Measurements from ENCODE around the gene MTCL1. TPM values are rescaled to one million over a fixed set of nuclear protein-coding genes. Genes with fewer than 3 reads are reported as not detected.

MTCL1 gene
- total RNA-seq, 2 donors from 2014 or later: 5.4 to 7.2 TPM

DNA sequence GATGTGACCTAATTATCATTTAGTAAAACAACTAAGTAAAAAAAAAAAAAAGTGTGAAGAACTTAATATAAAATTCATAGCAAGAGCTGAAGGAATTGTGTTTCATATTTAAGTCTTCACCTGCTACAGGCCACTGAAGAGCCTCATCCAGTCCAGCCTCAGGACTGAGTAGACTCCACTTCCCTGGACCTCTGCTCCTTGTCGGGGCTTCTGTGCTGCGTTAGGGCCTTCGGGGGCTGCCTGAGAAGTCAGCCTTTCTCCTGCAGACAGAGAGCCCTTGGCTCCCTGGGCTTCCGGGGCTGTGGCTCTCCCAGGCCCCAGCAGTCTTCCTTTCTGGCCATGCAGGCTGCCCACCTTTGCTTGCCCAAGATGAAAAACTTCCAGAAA lies 95.5 kb downstream of the MTCL1 start:
- H3K9me3 ChIP-seq: no peaks in the 10 kb centered on the region
- no peak overlapping the region for H3K4me3 ChIP-seq
- TF ChIP-seq, protein P1, sequence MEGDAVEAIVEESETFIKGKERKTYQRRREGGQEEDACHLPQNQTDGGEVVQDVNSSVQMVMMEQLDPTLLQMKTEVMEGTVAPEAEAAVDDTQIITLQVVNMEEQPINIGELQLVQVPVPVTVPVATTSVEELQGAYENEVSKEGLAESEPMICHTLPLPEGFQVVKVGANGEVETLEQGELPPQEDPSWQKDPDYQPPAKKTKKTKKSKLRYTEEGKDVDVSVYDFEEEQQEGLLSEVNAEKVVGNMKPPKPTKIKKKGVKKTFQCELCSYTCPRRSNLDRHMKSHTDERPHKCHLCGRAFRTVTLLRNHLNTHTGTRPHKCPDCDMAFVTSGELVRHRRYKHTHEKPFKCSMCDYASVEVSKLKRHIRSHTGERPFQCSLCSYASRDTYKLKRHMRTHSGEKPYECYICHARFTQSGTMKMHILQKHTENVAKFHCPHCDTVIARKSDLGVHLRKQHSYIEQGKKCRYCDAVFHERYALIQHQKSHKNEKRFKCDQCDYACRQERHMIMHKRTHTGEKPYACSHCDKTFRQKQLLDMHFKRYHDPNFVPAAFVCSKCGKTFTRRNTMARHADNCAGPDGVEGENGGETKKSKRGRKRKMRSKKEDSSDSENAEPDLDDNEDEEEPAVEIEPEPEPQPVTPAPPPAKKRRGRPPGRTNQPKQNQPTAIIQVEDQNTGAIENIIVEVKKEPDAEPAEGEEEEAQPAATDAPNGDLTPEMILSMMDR (IDR thresholded peaks at IDR 0.05): no peak
- no peaks in the 10 kb centered on the region for H3K27me3 ChIP-seq
- no peaks in the 10 kb centered on the region for H3K4me1 ChIP-seq
- no peaks in the 10 kb centered on the region for H3K36me3 ChIP-seq
- H3K27ac ChIP-seq: no peak overlapping the region
- no peak for DNase-seq (ENCODE audit: low spot score)

DNA sequence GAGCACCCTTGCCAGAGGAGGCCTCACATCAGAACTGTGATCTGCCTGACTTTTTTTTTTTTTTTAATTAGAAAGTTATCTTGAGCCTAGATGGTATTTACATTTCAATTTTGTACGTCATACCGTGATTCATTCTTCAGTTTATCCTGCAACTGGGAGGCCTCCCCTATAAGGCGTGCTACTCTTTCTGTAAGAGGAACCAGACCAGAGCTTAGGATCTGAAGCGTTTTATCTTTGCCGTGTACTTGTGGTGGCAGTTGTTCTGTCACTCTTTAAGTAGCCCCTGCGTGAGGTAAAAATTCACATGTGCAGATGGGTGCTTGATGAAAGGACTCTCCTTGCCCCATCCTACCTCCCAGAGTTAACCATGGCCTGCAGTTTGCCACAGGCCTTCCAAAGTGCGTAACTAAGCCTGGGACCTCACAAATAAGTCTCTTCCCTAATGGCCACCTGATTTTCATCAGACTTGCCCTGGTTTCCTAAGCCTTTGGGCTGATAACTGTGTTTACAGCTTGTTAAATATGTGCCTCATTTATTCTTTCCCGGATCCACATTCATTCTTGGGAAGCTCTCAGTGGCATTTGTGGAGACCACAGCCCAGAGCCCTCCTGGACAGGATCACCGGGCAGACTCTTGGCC lies 96.0 kb downstream of the MTCL1 start:
- Histone ChIP-seq H3K4me3 (no peak overlapping the region), H3K9me3 (no peaks in the 10 kb centered on the region), H3K36me3 (no peaks in the 10 kb centered on the region), H3K4me1 (no peaks in the 10 kb centered on the region), H3K27ac (no peak overlapping the region), H3K27me3 (no peaks in the 10 kb centered on the region)
- no peak for DNase-seq (ENCODE audit: low spot score)
- TF ChIP-seq, protein P1 (IDR thresholded peaks at IDR 0.05): no peak

DNA sequence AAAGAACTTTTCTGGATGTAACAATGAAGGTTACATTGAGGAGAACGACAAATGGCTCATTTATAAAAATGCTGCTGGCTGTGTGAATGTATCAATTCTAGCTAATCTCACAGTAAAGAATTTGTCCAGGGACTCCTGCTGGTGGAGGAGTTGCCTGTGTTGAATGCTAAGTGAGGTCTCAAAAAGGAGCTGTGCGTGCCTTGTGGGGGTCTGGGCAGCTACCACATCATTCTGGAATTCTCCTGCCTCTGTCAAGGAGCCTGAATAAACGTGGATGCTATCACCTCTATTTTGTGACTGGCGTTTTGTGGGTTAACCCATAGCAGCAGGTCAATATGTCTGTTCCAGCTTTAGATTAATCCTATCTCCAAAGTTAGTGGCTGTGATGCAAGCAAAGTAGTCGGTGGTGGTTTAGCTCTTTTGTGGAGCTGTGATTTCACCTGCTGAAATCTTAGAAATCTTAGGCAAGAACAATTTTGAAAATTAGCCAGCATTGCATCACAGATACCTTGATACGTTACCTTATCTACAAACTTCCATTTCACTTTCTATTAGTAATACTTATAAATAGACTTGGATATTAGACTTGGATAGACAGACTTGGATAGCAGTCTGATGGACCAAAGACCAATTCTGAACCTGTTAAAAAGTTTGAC lies 96.8 kb downstream of the MTCL1 start:
- H3K4me3 ChIP-seq: no peak overlapping the region
- no peaks in the 10 kb centered on the region for H3K9me3 ChIP-seq
- TF ChIP-seq, protein P1 (IDR thresholded peaks at IDR 0.05): no peak
- no peaks in the 10 kb centered on the region for H3K27me3 ChIP-seq
- H3K27ac ChIP-seq: no peak overlapping the region
- H3K36me3 ChIP-seq: no peaks in the 10 kb centered on the region
- no peaks in the 10 kb centered on the region for H3K4me1 ChIP-seq
- DNase-seq (ENCODE audit: low spot score): no peak

DNA sequence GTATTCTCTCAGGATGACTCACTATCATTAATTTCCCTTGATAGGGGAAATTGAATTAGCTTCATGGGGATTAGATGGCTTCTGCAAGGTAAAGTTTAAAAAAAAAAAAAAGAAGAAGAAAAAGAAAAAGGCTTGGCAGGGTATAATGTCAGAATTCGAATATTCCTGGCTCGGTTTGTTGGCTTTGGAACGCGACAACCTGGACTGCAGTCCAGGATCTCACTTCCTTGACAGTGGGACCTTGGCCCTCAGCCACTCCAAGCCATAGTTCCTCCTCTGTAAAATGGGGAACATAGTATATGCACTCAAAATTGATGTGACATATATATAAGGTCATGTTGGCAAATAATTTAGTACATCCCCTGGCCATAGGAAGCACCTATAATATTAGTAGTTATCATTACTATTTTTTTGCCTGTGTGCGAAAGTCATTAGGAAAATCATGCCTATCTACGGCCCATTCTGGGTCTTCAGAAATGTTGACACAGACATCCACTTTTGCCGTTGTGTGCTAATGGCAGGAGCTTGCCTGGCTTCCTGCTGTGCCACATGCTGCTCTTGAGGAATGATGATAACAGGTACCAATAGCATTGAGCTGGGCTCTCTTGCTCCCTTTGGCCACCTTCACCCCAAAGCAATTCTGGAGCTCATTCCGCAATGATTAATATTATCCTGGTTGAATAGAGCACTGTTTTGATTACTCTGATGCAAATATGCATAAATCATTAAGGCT lies 97.9 kb downstream of the MTCL1 start:
- Histone ChIP-seq H3K9me3 (no peaks in the 10 kb centered on the region), H3K27ac (no peak overlapping the region), H3K4me3 (no peak overlapping the region), H3K36me3 (no peaks in the 10 kb centered on the region), H3K27me3 (no peaks in the 10 kb centered on the region), H3K4me1 (no peaks in the 10 kb centered on the region)
- TF ChIP-seq, protein P1 (IDR thresholded peaks at IDR 0.05): no peak
- no peak for DNase-seq (ENCODE audit: low spot score)

DNA sequence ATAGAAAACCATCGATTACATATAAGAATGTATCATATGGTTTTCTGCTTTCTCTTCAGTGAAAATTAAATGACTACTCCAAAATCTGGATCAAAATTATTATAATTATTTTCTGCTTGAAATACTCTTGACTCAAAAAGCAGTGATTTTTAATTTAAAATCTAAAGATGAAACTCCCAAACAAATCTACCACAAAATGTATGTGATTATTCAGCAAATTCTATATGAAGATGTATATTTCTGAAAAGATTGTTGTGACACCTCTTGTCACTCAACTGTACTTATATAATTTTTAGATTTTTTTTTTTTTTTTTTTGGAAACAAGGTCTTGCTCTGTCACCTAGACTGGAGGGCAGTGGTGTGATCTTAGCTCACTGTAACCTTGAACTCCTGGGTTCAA lies 98.6 kb downstream of the MTCL1 start:
- no peak for DNase-seq (ENCODE audit: low spot score)
- Histone ChIP-seq H3K36me3 (no peaks in the 10 kb centered on the region), H3K4me3 (no peak overlapping the region), H3K27ac (no peak overlapping the region), H3K27me3 (no peaks in the 10 kb centered on the region), H3K9me3 (no peaks in the 10 kb centered on the region), H3K4me1 (no peaks in the 10 kb centered on the region)
- TF ChIP-seq, protein P1 (IDR thresholded peaks at IDR 0.05): no peak
